NK-92 (cell line): ENCODE measurements around the gene CRYBG3.

ENCODE experiments used
- DNase-seq: peaks from one replicate; lab custom pipeline; 2025; ENCODE audit not compliant: unreplicated experiment; lab: John Stamatoyannopoulos, UW

Gene CRYBG3

GRCh38 chr3:97970956-97971620 is 149.3 kb downstream of the CRYBG3 start:
- DNase-seq, result no peak

DNA sequence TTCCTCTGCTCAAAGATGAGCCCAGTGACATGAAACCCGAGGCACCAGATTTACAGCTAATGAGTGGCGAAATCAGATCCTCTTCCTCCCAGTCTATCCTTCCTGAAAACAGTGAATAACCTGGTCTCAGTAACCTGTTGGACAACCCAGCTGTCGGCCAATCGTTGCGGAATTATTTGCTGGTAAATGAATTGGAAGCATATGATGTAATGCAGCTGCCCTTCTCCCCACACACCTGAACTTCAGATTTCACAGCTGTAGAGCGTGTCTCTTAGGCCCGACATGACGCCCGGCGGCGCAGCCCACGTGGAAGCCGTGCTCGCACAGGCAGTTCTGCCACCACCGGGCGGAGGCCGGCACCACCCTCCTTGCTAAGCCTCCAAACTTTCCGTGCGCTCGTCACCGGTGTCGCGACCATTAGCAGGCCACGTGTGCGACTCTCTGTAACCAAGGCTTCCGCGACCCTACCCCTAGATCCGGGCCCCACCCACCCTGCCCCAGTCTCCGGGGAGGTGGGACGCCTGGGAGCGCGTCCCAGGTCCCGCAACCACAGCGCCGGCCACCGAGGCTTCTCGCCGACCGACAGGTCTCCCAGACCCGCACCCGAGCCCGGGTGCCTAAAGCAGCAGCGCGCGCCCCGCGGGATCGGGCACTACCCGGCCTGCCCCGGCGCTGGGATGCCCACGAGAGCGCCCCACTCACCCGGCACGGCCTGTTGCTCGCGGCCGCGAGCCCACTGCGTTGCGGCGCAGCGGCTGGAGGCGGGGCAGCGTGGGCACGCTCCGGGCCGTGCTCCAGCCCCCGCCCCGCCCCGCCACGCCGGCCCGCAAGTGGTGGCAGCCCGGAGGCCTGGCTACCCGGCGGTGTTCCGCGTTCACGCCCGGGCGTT is 150.1 kb downstream of the CRYBG3 start, which contains the start of gene RIOX2:
TSS of gene RIOX2 (minus strand) at position 753 of the 889 bp plus-strand sequence. CDS start 4,838 bp downstream, outside the sequence.
- DNase-seq, result no peak

- DNase-seq, result no peak
Observed at GRCh38 chr3:97972976-97973375, 151.2 kb downstream of the CRYBG3 start.

DNA sequence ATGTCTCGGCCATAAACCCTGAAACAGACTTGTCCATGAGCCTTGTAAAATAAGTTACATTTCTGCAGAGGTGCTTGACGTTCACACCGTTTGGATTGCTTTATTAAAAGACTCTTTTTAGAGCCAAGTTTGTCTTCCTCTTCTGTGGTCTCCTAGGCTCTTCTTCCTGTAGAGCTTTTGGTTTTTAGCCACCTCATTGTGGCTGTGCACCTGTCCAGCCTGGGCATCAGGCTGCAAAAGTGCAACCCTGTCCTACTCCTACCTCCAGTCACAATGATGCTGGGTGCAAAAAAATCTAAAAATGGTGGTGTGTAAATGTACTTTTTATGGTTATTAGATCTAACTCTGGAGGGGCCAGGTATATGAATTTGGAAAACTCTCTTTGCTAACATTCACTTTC is 153.2 kb downstream of the CRYBG3 start:
- DNase-seq, result no peak

DNA sequence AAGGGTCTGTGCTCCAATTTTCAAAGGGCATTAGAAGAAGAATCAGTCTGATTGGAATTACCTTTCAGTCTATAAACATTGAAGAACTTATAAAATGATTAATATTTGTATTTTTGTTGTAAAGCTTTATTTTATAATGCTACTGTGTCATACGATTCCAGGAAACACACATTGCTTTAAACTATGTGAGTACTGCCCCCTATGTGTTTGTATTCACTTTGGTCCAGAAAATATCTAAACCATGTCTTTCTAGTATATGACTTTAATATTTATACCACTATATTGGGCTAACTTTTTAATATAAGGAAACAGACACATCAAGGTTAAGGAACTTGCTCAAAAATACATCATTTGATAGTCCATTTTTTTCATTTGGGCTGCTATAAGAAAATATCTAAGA is 153.7 kb downstream of the CRYBG3 start:
- DNase-seq, result no peak

DNA sequence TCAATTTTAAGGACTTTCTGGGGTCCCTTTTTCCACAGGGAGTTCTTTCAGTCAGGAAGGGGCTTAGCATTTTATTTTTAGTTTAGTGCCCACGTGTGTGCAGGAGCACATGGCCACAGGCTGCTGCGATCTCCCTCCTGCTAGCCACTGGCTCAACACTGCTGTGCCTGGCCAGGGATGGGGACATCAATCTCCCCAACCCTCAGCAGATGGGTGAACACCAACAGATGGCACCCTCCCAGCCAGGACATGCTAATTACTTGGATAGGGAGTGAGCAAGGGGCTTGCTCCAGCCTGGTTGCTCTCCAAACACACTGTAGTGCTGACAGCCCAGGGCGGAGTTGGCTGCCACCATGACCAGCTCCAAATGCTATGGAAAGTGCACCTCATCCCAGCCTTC is 157.8 kb downstream of the CRYBG3 start:
- DNase-seq, result no peak

GRCh38 chr3:97981886-97982285 is 160.1 kb downstream of the CRYBG3 start:
- DNase-seq, result no peak

DNA sequence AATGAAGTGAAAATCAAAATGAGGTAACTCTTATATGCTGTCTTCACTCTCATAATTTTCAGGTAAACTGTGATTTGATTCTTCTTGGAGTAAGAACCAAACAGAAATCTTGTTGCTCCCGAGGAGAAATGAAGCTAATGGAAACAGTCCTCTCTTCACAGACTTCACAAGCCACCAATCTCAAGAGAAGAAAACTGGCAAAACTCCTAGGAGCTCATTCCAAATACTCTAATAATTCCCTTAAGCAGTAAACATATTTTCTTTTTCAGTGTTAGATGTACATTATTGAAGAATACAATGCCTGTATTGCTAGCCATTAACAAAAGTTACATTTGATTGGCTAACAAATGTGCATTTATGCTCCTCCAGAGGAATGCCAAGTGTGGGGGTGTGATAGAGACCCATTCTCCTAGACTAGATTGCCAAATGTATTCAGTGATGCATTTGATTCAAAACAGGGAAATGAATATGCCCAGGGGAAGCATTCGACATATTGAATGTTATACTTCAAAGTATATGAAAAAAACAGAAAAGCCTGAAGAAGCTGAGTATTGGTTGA is 162.2 kb downstream of the CRYBG3 start:
- no peak for DNase-seq

GRCh38 chr3:97987306-97987705 is 165.5 kb downstream of the CRYBG3 start:
- no peak for DNase-seq

GRCh38 chr3:97988784-97989568 is 167.2 kb downstream of the CRYBG3 start:
- no peak for DNase-seq

DNA sequence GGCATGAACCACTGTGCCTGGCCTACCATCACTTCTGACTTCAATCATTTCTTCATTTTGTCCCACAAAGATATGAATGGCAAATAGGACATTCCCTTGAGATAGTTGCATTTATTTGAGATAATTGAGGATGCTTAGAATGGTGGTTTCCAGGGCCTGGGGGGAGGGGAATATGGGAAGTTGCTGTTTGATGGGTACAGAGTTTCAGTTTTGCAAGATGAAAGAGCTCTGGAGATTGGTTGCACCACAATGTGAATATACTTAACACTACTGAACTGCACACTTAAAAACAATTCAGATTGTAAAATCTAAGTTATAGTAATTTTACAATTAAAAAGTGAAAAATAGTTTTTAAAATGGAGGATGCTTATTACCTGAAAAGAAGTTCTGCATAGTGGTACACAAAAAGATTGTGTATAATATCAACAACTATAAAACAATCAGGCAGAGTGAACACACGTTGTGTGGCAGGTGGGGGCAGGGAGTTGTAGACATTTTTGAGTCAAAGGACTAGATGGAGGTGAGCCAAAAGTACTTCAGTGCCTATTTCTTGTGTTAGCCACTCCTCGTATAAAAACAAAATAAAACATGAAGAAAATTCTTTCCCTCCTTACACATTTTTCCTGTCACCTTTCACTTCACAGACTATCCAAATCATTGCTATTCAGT is 168.9 kb downstream of the CRYBG3 start:
- no peak for DNase-seq

DNA sequence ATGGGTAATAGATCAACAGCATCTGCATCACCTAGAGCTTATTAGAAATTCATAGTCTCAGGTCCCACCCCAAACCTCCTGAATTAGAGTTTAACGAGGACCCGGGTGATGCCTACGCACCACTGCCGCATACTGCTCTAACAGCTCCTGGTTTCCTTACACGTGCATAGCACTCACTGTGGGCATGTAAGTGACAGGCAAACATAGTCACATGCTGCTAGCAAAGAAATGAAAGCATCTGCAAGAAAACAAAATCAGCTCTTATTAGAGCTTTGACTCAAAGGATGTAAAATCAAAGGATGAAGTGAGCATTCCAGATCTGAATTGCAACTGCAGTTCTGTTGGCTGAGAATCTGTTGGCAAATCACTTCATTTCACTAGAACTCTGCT is 169.5 kb downstream of the CRYBG3 start:
- DNase-seq, result no peak

GRCh38 chr3:97992547-97993173 is 170.8 kb downstream of the CRYBG3 start:
- no peak for DNase-seq

GRCh38 chr3:97993526-97993925 is 171.7 kb downstream of the CRYBG3 start:
- no peak for DNase-seq

DNA sequence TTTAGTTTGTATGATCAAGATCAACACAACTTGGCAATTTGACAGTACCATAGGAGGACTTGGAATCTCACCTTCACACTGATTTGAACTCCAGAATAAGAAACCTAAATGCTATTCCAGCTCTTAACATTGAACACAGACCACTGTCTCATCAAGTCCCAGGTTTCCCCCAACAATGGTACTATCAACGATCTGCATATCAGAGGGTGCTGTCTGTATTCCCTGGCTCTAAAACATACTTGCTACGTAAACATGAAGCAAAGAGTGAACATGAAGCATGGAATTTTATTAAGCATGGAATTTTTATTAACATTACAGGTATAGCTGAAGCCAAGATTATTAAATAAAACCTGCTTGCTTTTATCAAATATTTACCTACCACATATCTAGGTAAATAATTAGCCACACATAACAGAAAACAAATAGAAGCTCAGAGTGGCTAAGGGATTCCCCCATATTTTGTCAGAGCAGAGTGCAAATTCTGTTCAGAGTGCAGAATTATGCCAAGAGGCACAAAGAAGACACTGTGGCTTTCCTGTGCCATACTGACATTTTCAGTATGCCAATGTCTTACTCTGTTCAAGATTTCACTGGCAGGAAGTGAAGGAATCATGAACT is 172.6 kb downstream of the CRYBG3 start:
- DNase-seq, result no peak
